HL-60 (cell line): ENCODE measurements around the gene POLR1A.

Experiments
- CTCF ChIP-seq: IDR thresholded peaks from one replicate; pipeline ENCODE4 v1.5.1; 2011; ENCODE audit warnings: low read length, control low read depth, inconsistent platforms; ENCODE audit not compliant: insufficient read depth
- GABPA ChIP-seq: IDR thresholded peaks from 2 replicates; pipeline ENCODE4 v1.6.1; 2012; ENCODE audit warnings: low read depth

- no peak for TF ChIP-seq GABPA
- TF ChIP-seq CTCF, result no peak
Observed at GRCh38 chr2:86118130-86118529, 12.4 kb upstream of the POLR1A start.
